GM21447 (cell line): ENCODE measurements around the gene LAMB4.

Source experiments
- ATAC-seq: cut with Tn5 transposase; IDR thresholded peaks from one replicate; pipeline ENCODE4 v1.9.1; 2021; ENCODE audit not compliant: unreplicated experiment

Gene LAMB4, protein sequence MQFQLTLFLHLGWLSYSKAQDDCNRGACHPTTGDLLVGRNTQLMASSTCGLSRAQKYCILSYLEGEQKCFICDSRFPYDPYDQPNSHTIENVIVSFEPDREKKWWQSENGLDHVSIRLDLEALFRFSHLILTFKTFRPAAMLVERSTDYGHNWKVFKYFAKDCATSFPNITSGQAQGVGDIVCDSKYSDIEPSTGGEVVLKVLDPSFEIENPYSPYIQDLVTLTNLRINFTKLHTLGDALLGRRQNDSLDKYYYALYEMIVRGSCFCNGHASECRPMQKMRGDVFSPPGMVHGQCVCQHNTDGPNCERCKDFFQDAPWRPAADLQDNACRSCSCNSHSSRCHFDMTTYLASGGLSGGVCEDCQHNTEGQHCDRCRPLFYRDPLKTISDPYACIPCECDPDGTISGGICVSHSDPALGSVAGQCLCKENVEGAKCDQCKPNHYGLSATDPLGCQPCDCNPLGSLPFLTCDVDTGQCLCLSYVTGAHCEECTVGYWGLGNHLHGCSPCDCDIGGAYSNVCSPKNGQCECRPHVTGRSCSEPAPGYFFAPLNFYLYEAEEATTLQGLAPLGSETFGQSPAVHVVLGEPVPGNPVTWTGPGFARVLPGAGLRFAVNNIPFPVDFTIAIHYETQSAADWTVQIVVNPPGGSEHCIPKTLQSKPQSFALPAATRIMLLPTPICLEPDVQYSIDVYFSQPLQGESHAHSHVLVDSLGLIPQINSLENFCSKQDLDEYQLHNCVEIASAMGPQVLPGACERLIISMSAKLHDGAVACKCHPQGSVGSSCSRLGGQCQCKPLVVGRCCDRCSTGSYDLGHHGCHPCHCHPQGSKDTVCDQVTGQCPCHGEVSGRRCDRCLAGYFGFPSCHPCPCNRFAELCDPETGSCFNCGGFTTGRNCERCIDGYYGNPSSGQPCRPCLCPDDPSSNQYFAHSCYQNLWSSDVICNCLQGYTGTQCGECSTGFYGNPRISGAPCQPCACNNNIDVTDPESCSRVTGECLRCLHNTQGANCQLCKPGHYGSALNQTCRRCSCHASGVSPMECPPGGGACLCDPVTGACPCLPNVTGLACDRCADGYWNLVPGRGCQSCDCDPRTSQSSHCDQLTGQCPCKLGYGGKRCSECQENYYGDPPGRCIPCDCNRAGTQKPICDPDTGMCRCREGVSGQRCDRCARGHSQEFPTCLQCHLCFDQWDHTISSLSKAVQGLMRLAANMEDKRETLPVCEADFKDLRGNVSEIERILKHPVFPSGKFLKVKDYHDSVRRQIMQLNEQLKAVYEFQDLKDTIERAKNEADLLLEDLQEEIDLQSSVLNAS (N-terminal part only)

DNA sequence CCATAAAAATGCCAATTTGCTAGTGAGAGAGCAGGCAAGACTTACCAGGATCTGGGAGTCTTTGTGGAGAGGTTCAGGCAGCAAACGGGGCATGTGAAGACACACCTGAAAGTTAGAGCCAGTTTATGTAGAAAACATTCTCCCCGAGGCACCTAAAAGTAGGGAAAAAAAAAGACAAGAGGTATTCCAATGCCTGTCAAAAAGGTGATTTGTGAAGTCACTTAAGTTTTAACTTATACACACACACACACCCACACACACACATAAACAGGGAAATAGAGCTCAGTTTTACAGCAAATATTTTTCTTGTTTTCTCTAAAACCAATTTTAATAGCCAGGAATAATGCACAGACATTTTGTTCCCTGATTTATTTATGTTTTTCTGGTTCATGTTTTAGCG is at the start of gene LAMB4:
TSS of gene LAMB4 (minus strand) at position 101 of the 400 bp plus-strand sequence. CDS start 7,197 bp downstream, outside the sequence.
- no peak for ATAC-seq

DNA sequence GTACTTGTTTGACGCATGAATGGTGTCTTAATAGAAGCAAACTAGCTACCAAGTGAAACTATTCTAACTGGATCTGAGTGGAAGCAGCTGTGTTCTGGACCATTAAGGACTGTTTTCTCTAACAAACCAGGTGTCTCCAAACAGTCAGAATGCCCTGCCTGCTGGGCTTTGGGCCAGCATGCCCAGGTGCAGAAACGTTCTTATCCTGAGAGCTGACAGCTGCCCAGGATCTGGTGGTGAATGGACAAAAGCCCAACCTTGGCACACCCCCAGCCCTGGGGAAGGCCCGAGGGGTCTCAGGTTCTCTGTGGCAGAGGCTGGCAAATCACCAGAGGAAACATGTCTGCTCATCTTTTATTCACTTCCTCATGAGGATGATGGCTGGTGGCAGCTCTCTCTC is 48.2 kb upstream of the LAMB4 start:
- no peak for ATAC-seq

DNA sequence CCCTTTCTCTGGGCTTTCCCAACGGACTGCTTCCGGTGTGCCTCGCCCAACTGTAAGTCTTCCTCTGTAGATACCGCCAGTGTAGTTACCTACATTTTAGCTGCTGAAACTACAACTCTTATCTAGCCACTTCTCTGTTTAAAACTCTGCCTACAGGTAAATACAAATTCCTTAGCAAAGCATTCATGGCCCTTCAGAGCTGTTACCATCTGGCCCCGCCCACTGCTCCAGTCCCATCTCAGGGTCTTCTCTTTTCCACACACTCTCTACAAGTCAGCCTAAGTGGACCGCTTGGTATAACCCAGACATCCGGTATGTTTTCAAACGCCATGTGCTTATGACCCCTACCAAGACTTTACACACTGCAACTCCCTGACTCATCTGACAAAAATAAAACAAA is 41.0 kb upstream of the LAMB4 start:
- ATAC-seq: no peak

DNA sequence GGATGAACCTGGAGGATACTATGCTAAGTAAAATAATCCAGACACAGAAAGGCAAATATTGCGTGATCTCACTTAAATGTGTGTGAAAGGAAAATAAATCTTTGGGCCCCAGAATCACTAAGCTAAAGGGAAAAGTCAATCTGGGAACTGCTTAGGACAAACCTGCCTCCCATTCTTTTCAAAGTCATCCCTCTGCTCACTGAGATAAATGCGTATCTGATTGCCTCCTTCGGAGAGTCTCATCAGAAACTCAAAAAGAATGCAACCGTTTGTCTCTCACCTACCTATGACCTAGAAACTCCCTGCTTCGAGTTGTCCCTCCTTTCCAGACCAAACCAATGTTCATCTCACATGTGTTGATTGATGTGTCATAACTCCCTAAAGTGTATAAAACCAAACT is 40.1 kb upstream of the LAMB4 start:
- no peak for ATAC-seq

DNA sequence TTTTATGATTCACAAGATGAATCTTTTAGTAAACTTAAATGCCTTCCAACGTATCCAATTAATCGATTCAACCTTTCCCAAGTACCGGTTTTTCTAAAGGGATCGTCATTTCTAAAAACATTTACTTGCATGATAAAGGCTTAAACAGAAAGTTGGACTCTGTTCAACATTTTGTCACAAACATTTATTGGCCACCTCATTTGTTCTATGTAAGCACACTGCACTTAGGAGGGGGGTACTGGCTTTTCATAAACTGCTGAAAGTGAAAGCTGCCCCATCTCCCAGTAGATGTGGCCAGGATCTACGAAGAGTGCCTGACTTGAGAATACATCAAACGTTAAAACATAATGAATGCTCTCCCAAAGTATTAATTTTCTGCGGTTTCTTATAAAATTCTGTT is 37.3 kb upstream of the LAMB4 start:
- no peak for ATAC-seq

DNA sequence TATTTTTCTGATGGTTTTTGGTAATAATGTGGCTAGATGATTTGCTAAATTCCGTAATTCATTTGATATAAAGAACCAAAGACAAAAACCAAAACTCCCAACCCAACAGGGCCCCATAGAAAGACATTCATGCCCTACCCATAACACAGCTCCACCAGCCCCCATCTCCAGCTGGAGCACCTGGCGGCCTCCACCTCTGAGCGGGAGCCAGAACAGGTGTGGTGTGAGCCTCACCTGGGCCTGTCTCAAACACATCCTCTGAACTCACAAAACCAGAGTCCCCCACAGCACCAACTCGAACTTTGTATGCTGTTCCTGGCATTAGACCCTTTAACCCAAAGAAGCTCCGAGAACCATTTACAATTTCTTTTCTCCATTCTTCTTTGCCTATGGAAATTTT is 36.5 kb upstream of the LAMB4 start:
- no peak for ATAC-seq

DNA sequence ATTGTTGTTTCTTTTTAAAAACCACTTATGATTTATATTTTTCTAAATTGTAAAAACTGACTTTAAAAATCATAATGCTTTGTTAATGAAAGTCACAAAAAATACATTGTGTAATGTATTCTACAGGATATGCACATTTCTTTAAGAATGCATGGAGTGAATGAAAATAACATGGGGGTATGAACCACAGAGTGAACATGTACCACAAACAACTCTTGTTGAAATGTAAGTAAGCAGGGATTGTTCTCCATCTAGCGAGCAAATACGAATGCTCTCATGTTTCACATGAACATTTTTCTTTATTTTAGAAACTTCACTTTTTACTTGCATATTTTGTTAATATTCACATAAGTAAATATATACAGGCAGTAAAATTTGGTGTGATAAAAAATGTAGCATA is 35.6 kb upstream of the LAMB4 start:
- no peak for ATAC-seq

DNA sequence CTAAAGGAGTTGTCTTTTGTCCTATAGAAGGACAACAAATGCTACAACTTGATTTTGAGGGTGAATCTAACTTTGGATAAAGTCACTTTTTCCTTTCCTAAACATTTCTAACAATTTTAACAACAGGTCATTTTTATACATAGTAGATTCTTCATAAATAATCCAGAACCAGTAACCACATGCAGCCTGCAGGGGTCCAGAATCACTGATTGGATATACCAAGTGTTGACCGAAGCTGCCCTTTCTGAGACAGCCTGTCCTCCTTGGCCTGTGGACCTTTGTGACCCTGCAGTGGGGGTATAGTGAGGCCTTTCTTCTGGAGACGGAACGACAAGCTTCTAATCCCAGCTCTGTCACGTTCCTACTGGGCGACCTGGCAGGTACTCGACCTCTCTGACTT is 34.8 kb upstream of the LAMB4 start:
- no peak for ATAC-seq

DNA sequence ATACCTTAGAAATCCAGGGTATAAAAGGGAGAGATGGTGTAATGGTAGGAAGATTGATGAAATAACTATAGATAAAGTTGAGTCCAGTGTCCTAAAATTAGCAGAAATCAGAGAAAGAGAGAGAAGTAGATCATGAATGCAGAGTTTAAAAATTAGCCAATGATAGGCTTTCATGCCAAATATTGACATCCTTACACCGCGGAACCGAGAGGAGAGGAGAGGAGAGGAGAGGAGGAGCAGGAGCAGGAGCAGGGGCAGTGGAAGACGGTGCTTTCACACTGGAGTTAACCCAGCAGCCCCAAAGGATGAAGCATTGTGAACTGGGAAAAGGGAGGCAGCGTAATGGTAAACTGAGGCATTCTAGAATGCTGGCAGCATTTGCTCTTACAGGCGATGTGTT is 34.2 kb upstream of the LAMB4 start:
- no peak for ATAC-seq

DNA sequence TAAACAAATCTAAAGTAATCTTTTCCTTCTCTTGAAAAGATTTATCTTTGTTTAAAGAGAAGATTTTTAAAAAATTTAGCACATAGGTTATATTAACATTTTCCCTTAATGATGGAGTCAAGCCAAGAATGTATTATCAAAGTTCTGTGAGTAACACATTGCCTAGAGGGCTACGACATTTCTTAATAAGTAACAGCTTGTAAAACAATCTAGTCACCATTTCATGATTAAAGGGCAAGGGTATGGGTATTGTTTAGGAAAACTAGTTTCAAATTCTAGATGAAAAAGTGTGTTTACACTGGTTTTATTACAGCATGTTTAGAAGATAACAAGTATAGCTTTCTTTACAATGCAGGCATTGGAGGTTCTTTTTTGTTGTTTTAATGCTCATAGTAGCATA is 28.6 kb upstream of the LAMB4 start:
- no peak for ATAC-seq

DNA sequence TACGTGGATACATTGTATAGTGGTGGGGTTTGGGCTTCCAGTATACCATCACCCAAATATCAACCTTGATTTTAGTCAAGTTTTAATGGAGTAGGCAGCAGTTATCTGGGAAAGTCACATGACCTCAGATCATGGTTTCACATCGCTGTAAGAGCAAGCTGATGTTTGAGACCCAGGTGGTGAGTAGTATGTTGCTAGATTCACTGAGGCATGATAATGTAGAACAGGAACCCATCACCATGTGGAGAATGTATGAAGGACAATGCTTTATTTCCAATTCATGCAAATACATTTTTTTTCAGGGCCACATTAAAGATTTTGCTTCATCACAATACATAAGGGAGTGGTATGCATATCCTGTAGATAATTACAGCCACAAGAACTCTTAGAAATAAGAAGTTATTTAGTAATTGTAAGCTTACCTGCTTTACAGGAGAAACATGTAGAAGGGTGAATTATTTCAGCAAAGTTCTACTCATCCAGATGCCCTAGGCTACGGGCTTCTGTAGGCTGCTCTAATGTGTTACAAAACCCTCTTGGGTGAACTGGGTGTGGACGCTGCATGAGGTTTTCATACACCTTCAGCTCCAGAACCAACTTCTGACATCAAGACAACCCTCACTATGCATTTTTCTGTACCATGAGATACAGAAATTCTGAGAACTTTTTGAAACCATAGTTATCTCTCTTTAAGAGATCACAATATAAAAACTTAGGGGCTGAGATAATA is 27.6 kb upstream of the LAMB4 start:
- no peak for ATAC-seq

DNA sequence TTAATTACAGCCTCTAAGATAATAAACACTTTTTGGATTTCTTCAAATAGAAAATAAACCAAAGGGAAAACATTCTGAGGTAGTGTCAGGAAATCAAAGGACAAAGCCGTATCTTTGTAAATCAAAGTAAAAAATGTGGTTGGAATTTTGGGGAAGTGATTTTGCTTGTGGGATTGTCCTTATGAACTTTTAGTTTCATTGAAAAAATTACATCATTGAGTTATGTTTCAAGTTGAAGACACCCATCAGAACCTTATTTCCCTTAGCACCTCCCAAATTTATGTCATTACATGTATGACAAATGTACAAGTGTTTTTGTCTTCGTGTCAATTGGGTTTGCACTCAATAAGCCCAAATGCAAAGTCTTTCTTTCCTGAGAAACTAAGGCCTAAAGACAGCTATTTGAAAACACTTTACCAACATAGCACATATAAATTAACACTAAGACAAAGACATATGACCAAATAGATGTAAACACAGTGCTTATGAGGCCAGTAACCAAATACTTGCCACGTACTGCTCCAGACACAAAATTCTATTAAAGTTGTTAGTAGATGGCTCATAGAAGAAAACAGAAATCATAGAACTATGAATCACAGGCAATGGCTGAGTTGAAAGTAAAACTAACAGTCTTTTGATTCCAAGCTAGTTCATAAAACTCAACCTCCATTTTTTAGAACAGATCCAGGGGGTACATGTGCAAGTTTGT is 26.9 kb upstream of the LAMB4 start:
- no peak for ATAC-seq

DNA sequence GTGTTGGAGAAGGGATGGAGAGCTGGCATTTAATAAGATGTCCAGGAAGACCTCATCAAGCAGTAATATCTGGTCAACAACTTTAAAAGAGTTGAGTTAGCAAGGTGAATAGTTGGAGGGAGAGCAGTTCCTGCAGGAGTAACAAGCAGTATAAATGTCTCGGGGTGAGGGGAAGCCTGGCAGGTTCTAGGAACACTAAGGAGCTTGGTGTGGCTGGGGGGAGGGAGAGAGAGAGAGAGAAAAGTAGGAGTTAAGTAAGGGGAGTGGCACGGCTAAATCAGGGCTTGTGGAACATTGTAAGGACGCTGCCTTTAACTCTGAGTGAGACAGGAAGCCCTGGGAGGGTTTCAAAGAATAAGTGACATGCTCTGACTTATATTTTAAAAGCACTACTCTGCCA is 22.0 kb upstream of the LAMB4 start:
- no peak for ATAC-seq

DNA sequence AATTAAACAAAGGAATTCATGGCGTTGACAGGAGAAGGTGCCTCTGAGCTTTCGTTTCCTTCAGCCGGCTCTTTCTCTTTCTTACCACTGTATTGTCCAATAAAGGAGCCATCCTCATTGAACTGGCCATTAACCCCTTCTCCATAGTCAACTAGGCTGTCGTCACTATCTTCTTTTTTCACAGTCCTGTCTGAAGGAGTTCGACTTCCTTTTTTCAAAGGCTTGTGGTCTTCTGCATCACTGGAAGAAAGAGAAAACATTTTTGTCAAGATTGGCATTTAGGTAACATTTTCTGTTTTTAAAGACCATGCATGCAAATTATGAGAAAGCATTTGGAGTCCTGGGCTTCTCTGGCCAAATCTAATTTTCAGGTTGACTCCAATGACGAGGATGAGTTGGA is 19.7 kb upstream of the LAMB4 start:
- no peak for ATAC-seq

DNA sequence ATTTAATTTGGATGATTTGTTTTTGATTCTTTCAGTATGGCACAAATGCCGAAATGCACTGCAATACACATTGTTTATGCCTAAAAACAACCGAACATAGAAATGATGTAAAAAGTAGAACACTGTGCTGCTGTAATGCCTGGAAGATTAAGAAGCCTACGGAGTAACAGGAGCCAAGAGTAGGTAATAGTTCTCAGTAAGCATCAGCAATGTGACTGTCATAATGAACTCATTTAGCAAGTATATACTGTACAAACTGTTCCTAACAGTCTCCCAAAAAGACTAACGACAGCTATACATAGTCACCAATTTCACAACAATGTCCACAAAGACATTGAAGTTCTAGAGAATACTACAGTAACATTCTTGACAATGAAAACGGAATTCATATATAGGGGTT is 19.0 kb upstream of the LAMB4 start:
- ATAC-seq: no peak

DNA sequence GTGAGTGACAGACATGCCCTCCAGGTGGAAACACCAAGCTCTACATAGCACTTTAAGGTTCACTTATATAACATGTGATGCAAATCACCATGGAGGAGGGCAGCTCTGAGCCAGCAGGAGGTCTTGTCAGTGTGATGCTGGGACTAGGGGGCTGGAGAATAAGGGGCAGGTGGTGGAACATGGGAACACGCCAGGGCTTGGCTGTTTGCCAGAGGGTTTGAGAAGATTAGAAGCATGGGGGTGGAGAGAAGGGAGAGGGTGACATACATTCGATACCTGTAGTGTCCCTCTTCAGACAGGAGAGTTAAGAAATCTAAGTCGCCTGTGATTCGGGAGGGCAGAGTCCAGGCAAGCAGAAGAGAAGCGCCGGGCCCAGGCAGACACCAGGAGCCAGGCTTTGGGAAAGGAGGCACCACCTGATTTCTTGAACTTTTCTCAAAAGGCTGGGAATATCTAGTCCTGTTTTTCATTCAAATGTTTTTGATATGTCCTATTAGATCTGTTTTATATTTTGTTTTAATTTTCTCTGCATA is 16.9 kb upstream of the LAMB4 start:
- no peak for ATAC-seq

DNA sequence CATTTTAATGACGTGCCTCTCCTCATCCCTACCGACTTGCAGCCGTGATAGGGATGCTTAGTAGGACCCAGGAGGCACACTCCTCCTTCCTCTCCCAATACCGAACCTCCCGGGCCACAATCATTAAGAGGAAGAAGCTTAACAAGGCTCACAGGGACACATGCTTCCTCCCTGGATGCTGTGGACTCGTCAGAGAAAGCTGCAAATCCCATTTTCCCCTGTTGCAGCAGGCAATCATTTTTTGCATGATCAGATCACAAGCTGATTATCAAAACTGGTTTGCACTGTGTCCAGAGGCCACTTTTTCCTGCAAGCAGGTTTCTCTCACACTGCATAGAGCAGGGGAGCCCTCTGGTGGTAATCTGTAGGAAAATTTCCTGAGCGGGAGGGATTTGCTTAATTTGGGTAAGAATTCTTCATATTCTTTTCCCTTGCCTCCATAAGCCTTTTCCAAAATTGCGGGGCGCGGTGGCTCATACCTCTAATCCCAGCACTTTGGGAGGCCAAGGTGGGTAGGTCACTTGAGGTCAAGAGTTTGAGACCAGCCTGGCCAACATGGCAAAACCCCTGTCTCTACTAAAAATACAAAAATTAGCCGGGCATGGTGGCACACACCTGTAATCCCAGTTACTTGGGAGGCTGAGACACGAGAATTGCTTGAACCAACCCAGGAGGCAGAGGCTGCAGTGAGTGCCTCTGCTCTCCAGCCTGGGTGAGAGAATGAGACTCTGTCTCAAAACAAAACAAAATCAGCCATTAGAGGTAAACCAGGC is 16.1 kb upstream of the LAMB4 start:
- ATAC-seq: no peak

DNA sequence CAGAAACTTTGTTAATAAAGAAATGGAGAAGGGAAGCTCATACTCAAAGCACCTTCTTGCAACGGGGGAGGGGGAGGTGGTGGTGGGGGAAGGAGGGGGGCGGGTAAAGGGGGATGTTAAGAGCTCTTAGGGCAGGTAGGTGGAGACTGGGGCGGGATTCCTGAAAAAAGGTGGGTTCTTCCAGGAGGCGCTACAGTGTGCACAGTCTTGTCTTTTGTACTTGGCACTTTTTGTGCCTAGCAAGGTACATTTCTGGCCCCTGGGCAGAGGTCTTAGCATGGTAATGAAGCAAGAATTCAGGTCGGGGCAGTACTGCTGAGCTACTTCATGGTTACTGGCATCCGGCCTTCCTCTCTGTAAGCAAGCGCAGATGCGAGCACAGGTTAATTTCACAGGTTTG is 15.2 kb upstream of the LAMB4 start:
- ATAC-seq: no peak

DNA sequence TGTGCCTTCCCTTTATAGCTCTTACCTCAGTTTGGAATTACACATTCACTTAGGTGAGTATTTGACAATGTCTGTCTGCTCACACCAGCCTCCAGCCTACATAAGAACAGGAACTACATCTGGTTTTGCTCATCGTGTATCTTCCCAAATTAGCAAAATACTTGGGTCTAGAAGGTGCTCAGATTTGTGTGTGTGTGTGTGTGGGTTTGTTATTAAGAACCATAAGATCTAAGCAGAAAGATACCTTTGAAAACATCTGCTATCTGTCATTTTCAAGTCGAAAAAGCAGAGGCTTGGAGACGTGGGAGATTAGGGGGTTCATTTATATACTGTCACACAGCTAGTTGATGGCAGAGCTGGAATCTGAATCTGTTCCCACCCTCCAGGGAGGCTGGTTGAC is 14.8 kb upstream of the LAMB4 start:
- no peak for ATAC-seq
